ENCODE measurements around the gene NOTCH2.

DNA sequence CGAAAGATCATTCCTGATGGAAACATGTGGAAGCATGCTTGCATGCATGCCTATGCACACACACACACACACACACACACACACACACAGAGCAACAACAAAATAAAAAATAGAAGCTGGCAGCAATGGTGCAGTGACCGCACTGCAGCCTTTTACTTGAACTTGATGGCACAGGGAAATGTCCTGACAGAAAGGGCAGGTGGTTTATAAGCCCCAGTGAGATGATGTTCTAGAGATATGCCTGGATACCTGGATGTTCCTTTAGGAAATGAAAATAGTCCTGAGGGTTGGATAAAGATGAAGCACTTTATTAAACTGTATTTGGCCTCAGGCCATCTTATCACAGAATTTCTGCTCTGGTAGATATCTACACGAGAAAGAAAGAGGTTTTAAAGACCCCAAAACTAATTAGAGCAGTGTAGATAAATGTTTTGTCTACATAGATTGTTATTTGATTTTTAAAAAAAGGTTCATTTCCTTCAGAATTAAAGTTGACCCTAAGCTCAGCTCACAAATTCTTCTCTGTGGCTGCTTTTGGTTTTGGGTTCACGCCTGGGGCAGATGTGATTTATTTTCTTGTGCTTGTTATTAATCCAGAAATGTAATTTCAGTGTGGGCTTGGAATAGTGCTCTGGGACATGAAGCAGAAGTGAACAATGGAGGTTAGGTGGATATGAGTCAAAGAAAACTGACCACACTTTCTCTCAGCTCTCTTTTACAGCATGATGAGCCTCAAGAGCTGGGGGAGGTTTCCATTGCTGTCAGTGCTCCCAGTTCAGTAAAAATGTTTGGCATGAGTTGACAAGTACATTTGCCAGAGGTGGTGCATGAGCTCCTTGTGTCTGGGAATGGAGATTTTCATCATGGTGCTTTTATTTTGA is 196.1 kb downstream of the NOTCH2 start:
- TF ChIP-seq, protein P1, sequence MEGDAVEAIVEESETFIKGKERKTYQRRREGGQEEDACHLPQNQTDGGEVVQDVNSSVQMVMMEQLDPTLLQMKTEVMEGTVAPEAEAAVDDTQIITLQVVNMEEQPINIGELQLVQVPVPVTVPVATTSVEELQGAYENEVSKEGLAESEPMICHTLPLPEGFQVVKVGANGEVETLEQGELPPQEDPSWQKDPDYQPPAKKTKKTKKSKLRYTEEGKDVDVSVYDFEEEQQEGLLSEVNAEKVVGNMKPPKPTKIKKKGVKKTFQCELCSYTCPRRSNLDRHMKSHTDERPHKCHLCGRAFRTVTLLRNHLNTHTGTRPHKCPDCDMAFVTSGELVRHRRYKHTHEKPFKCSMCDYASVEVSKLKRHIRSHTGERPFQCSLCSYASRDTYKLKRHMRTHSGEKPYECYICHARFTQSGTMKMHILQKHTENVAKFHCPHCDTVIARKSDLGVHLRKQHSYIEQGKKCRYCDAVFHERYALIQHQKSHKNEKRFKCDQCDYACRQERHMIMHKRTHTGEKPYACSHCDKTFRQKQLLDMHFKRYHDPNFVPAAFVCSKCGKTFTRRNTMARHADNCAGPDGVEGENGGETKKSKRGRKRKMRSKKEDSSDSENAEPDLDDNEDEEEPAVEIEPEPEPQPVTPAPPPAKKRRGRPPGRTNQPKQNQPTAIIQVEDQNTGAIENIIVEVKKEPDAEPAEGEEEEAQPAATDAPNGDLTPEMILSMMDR (IDR thresholded peaks at IDR 0.05 in 4 of 5, conservative IDR thresholded peaks at IDR 0.05 in 1 of 5), result no peak
- no peak for TF ChIP-seq POLR2A (IDR thresholded peaks at IDR 0.05)

All from gastrocnemius medialis (tissue), 4 donors.